ENCODE results near the gene SLX9.

SLX9 gene

DNA sequence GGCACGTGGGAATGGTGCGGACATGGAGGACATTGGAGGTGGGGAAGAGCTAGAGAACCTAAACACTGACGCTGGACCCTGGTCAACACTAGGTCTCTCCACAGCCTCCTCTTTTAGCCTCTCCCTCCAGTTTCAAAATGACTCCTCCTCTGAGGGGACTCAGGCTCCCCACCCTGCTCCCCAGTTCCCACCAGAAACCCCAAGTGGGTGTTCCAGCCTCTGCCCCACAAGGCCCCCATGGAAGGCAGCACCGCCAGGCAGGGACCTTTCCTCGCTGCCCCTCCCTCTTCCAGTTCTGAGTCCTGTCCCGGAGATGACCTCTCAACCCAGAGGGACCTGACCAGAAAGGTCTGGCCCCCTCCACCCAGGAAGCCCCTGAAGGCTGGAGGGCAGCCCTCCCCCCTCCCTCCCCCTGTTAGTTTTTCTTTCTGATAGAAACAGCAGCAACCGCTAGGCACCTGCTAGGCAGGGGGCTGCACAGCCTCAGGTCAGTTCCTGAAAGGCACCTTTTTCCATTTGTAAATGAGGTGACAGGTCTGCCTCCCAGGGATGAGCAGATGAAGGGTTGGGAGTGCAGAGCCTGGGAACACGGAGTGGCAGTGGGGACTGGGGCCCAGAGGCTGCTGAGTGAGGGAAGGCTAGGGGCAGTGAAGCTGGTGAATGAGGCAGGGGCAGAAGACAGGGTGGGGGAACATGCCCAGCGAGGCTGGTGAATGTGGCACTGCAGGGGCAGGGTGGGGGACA lies 9.9 kb upstream of the SLX9 start:
- Histone ChIP-seq H3K9ac (ENCODE audit: insufficient read length, low read depth) (peak overlapping the region; percentile 17), H3K9me3 (ENCODE audit: insufficient read depth, low read length) (no peaks in the 10 kb centered on the region), H3K4me3 (ENCODE audit: insufficient read length, low read depth) (no peak overlapping the region), H3K36me3 (ENCODE audit: insufficient read depth, insufficient read length, low read length) (peaks cover 8% of the 10 kb centered on the region), H3K4me1 (ENCODE audit: insufficient read depth, insufficient read length) (peaks cover 38% of the 10 kb centered on the region), H3K27me3 (ENCODE audit: insufficient read depth, insufficient read length) (peaks cover 71% of the 10 kb centered on the region)
- no peak for DNase-seq (ENCODE audit: low read depth, low spot score)
- TF ChIP-seq SUZ12 (IDR thresholded peaks at IDR 0.05; ENCODE audit: extremely low read depth, insufficient read depth, insufficient read length) (no peak), YY1 (IDR thresholded peaks at IDR 0.05; ENCODE audit: insufficient read depth, insufficient read length) (no peak), ZNF274 (IDR thresholded peaks at IDR 0.05; ENCODE audit: low read depth, low read length) (no peak)

DNA sequence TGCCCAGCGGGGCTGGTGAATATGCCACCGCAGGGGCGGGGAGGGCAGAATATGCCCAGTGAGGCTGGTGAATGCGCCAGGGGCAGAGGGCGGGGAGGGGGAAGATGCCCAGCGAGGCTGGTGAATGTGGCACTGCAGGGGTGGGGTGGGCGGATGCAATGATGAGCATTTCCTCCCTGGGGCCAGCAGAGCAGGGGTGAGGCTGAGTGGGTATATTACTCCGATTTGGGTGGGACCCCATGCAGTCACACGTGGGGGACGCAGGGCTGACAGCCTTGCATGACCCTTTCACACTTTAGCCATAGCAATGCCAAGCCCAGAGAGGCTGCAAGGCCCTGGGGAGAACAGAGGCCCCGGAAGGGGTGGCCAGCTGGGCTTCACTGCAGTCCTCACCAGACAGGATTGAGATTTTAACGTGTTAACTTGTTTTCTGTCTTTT lies 9.3 kb upstream of the SLX9 start:
- no peak for DNase-seq (ENCODE audit: low read depth, low spot score)
- Histone ChIP-seq H3K4me1 (ENCODE audit: insufficient read depth, insufficient read length) (peaks cover 38% of the 10 kb centered on the region), H3K36me3 (ENCODE audit: insufficient read depth, insufficient read length, low read length) (peaks cover 10% of the 10 kb centered on the region), H3K4me3 (ENCODE audit: insufficient read length, low read depth) (no peak overlapping the region), H3K9ac (ENCODE audit: insufficient read length, low read depth) (no peak overlapping the region), H3K27me3 (ENCODE audit: insufficient read depth, insufficient read length) (peaks cover 71% of the 10 kb centered on the region), H3K9me3 (ENCODE audit: insufficient read depth, low read length) (no peaks in the 10 kb centered on the region)
- TF ChIP-seq SUZ12 (IDR thresholded peaks at IDR 0.05; ENCODE audit: extremely low read depth, insufficient read depth, insufficient read length) (no peak), YY1 (IDR thresholded peaks at IDR 0.05; ENCODE audit: insufficient read depth, insufficient read length) (no peak), ZNF274 (IDR thresholded peaks at IDR 0.05; ENCODE audit: low read depth, low read length) (no peak)

DNA sequence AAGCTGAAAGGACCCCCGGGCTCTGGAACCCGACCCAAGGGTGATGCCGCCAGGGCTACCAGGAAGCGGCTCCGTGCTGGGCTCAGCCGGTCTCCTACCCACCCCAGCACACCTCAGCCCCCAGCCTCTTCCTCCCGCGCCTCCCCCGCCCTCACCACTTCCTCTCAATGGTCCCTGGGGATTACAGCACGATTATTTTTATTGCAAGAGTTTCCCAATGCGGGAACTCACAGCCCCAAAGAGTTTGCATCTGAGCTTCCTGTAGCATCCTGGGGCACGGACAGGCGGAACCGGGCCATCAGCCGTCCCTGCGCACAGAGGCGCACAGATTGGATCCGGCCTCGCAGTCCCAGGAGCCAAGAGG lies 8.7 kb upstream of the SLX9 start:
- Histone ChIP-seq H3K9me3 (ENCODE audit: insufficient read depth, low read length) (no peaks in the 10 kb centered on the region), H3K9ac (ENCODE audit: insufficient read length, low read depth) (peak overlapping the region; percentile 81), H3K4me3 (ENCODE audit: insufficient read length, low read depth) (peak overlapping the region; percentile 34), H3K27me3 (ENCODE audit: insufficient read depth, insufficient read length) (peaks cover 71% of the 10 kb centered on the region), H3K36me3 (ENCODE audit: insufficient read depth, insufficient read length, low read length) (peaks cover 12% of the 10 kb centered on the region), H3K4me1 (ENCODE audit: insufficient read depth, insufficient read length) (peaks cover 38% of the 10 kb centered on the region)
- no peak for DNase-seq (ENCODE audit: low read depth, low spot score)
- TF ChIP-seq ZNF274 (IDR thresholded peaks at IDR 0.05; ENCODE audit: low read depth, low read length): no peak
- TF ChIP-seq YY1 (IDR thresholded peaks at IDR 0.05; ENCODE audit: insufficient read depth, insufficient read length): no peak
- TF ChIP-seq SUZ12 (IDR thresholded peaks at IDR 0.05; ENCODE audit: extremely low read depth, insufficient read depth, insufficient read length): peak; percentile 97

DNA sequence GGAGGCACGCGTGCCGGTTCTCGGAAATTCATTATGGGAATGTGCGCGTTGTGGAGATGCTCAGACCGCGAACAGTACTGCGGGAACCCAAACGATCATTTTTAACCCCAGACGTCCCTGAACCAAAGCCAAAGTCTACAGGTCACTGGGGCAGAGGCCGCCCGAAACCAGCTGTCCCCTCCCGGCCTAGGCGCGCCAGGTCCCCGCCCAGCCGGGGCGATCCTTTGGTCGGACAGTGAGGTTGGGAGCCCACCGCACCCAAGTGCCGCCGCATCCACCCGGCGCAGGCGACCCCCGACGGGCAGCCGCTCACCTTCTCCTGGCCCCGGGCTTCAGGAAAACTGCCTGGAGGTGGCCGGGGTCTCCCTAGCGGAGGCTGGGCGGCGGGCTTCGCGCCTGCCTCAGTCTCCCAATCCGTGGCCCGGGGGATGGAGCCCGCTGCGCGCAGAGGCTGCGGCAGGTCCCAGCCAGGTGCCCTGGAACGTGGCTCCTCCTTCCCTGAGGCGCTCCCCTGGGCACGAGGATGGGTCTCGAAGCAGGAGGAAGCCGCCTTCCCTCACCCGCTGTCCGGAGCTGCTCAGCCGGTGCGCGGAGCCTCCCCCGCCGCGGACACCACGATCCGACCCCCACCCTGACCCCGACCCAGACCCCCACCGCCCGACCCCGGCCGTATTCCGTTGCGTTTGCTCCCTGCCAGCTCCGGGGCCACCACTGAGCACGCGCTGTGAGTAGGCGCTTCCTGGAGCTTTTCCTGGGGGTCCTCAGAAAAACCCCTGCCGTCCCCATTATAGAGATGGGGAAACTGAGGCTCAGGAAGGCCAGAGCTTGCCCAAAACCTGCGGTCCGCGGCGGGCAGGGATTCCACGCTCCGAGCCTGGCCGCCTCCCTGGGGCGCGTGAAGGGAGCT lies 8.1 kb upstream of the SLX9 start:
- Histone ChIP-seq H3K36me3 (ENCODE audit: insufficient read depth, insufficient read length, low read length) (peaks cover 12% of the 10 kb centered on the region), H3K4me3 (ENCODE audit: insufficient read length, low read depth) (peak overlapping the region; percentile 34), H3K4me1 (ENCODE audit: insufficient read depth, insufficient read length) (peaks cover 33% of the 10 kb centered on the region), H3K27me3 (ENCODE audit: insufficient read depth, insufficient read length) (peaks cover 69% of the 10 kb centered on the region), H3K9me3 (ENCODE audit: insufficient read depth, low read length) (no peaks in the 10 kb centered on the region), H3K9ac (ENCODE audit: insufficient read length, low read depth) (peak overlapping the region; percentile 81)
- no peak for DNase-seq (ENCODE audit: low read depth, low spot score)
- TF ChIP-seq ZNF274 (IDR thresholded peaks at IDR 0.05; ENCODE audit: low read depth, low read length): no peak
- TF ChIP-seq YY1 (IDR thresholded peaks at IDR 0.05; ENCODE audit: insufficient read depth, insufficient read length): no peak
- TF ChIP-seq SUZ12 (IDR thresholded peaks at IDR 0.05; ENCODE audit: extremely low read depth, insufficient read depth, insufficient read length): peak; percentile 78

DNA sequence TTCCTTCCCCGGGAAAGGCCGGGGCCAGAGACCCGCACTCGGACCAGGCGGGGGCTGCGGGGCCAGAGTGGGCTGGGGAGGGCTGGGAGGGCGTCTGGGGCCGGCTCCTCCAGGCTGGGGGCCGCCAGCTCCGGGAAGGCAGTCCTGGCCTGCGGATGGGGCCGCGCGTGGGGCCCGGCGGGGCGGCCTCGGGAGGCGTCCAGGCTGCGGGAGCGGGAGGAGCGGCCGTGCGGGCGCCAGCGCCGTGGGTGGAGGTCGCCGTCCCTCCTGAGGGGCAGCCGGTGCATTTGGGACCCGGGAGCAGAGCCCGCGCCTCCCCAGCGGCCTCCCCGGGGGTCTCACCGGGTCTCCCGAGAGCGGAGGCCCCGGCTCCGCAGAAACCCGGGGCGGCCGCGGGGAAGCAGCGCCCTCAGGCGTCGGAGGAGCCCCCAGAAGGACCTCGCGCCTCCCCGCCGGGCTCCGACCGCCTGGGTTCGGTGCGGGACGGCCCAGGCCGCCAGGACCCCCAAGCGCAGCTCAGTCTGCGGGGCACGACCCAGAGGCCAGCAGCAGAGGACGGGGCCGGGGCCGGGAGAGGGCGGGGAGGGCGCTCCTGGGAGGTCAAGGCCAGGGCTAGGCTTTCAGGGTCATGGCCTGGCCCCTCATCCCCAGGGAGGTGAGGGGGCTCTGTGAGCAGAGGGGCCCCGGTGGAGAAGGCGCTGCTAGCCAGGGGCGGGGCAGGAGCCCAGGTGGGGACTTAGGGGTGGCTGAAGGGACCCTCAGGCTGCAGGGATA lies 7.2 kb upstream of the SLX9 start:
- H3K4me3 ChIP-seq (ENCODE audit: insufficient read length, low read depth): peak overlapping the region; percentile 25
- H3K27me3 ChIP-seq (ENCODE audit: insufficient read depth, insufficient read length): peaks cover 67% of the 10 kb centered on the region
- TF ChIP-seq ZNF274 (IDR thresholded peaks at IDR 0.05; ENCODE audit: low read depth, low read length): no peak

DNA sequence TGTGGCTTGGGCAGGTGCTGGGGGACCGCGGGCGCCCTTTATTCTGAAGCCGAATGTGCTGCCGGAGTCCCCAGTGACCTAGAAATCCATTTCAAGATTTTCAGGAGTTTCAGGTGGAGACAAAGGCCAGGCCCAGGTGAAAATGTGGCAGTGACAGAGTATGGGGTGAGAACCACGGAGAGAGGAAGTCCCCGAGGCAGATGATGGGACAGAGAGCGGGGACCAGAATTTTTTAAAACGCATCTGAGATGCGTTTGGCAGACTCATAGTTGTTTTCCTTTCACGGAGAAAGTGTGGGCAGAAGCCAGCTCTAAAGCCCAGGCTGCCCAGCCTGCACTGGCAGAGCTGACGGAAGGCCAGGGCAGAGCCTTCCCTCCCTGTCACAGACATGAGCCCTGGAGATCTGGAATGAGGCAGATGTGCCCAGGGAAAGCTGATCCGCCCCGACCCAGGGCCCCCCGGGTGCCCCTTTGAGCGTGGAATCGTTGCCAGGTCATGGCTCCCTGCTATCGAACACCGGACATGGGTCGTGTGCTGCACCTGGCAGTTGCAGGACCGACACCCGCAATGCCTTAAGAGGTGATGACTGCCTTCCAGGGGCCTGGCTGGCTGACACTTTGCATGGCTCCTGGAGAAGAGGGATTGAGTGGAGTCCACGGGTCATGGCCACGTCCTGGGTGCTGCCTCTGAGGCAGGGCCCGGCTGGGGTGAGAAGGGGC lies 6.5 kb upstream of the SLX9 start:
- peaks cover 21% of the 10 kb centered on the region for H3K4me1 ChIP-seq (ENCODE audit: insufficient read depth, insufficient read length)
- no peak overlapping the region for H3K9ac ChIP-seq (ENCODE audit: insufficient read length, low read depth)
- no peak for TF ChIP-seq SUZ12 (IDR thresholded peaks at IDR 0.05; ENCODE audit: extremely low read depth, insufficient read depth, insufficient read length)
- no peak for TF ChIP-seq ZNF274 (IDR thresholded peaks at IDR 0.05; ENCODE audit: low read depth, low read length)
- TF ChIP-seq YY1 (IDR thresholded peaks at IDR 0.05; ENCODE audit: insufficient read depth, insufficient read length): no peak
- H3K36me3 ChIP-seq (ENCODE audit: insufficient read depth, insufficient read length, low read length): peaks cover 18% of the 10 kb centered on the region
- H3K9me3 ChIP-seq (ENCODE audit: insufficient read depth, low read length): no peaks in the 10 kb centered on the region
- no peak for DNase-seq (ENCODE audit: low read depth, low spot score)
- H3K4me3 ChIP-seq (ENCODE audit: insufficient read length, low read depth): no peak overlapping the region
- peaks cover 60% of the 10 kb centered on the region for H3K27me3 ChIP-seq (ENCODE audit: insufficient read depth, insufficient read length)

More for the DNA sequence above, 7.2 kb upstream of the SLX9 start:
- Histone ChIP-seq H3K9ac (ENCODE audit: insufficient read length, low read depth) (peak overlapping the region; percentile 69), H3K36me3 (ENCODE audit: insufficient read depth, insufficient read length, low read length) (peaks cover 12% of the 10 kb centered on the region), H3K4me1 (ENCODE audit: insufficient read depth, insufficient read length) (peaks cover 29% of the 10 kb centered on the region), H3K9me3 (ENCODE audit: insufficient read depth, low read length) (no peaks in the 10 kb centered on the region)
- DNase-seq (ENCODE audit: low read depth, low spot score): no peak

All from NT2/D1 (cell line).